BJ (cell line): ENCODE measurements around the gene PLCB2. TPM values are rescaled to one million over a fixed set of nuclear protein-coding genes. Genes with fewer than 3 reads are reported as not detected.

ENCODE experiments used
- CTCF ChIA-PET: fragments of 350-600 bp; formaldehyde crosslinking; extraction: SDS; loops from one replicate; lab custom pipeline; 2021; ENCODE audit warnings: antibody characterized with exemption, inconsistent platforms; lab: Yijun Ruan, JAX
- POLR2A ChIA-PET: fragments of 300-600 bp; sonication (Branson Sonifier 250); formaldehyde crosslinking; extraction: SDS; loops from one replicate; lab custom pipeline; 2021; ENCODE audit warnings: antibody characterized with exemption; lab: Charles Lee
- DNase-seq: peaks from one replicate; pipeline ENCODE4 v3.0.0-alpha.2; 2011; ENCODE audit warnings: low read depth
- H3K27me3 ChIP-seq: 2 replicates; pipeline ENCODE4 v1.6.0; 2011; ENCODE audit warnings: low read length; ENCODE audit not compliant: control insufficient read depth, insufficient read depth
- H3K36me3 ChIP-seq: 2 replicates; pipeline ENCODE4 v1.5.1; 2011; ENCODE audit warnings: low read length; ENCODE audit not compliant: control insufficient read depth, insufficient read depth
- H3K4me3 ChIP-seq: 2 replicates; pipeline ENCODE4 v1.5.1; 2011; ENCODE audit warnings: low read depth, mild to moderate bottlenecking, control low read depth, low read length
- polyA plus RNA-seq: library from polyadenylated mRNA; depleted of rRNA; stranded (reverse); fragments of >200 nt; gene quantifications from 2 replicates; pipeline ENCODE4 v1.2.3, GENCODE V29; 2011
- TF ChIP-seq, protein P1 (sequence below): IDR thresholded peaks from 2 replicates; pipeline ENCODE4 v1.5.1; 2011; ENCODE audit warnings: low read depth, mild to moderate bottlenecking, control low read depth, inconsistent platforms, low read length, moderate library complexity; ENCODE audit not compliant: insufficient read depth

PLCB2 gene
- polyA plus RNA-seq, 1 experiment = 0.47 TPM

GRCh38 chr15:40290918-40291574 is 16.7 kb downstream of the PLCB2 start:
- Histone ChIP-seq H3K4me3 (peak overlapping the region; percentile 27), H3K36me3 (no peaks in the 10 kb centered on the region), H3K27me3 (peaks cover 16% of the 10 kb centered on the region)
- TF ChIP-seq, protein P1, sequence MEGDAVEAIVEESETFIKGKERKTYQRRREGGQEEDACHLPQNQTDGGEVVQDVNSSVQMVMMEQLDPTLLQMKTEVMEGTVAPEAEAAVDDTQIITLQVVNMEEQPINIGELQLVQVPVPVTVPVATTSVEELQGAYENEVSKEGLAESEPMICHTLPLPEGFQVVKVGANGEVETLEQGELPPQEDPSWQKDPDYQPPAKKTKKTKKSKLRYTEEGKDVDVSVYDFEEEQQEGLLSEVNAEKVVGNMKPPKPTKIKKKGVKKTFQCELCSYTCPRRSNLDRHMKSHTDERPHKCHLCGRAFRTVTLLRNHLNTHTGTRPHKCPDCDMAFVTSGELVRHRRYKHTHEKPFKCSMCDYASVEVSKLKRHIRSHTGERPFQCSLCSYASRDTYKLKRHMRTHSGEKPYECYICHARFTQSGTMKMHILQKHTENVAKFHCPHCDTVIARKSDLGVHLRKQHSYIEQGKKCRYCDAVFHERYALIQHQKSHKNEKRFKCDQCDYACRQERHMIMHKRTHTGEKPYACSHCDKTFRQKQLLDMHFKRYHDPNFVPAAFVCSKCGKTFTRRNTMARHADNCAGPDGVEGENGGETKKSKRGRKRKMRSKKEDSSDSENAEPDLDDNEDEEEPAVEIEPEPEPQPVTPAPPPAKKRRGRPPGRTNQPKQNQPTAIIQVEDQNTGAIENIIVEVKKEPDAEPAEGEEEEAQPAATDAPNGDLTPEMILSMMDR = no peak
- ChIA-PET POLR2A (no interaction called here), CTCF (interaction anchor here (0.7 to 7.2 kb wide), 13 partner anchors 8 to 131 kb away, joined by 3 to 67 read pairs (median 4); partner anchors contain the start of genes ANKRD63 and PLCB2)
- no peak for DNase-seq

GRCh38 chr15:40290545-40290917 is 17.2 kb downstream of the PLCB2 start:
- H3K4me3 ChIP-seq = no peak overlapping the region
- CTCF ChIA-PET = interaction anchor here (0.7 to 7.2 kb wide), 9 partner anchors 11 to 132 kb away, joined by 3 to 67 read pairs (median 11); partner anchors contain the start of gene PLCB2
- TF ChIP-seq, protein P1 = no peak
- peaks cover 13% of the 10 kb centered on the region for H3K27me3 ChIP-seq
- H3K36me3 ChIP-seq = no peaks in the 10 kb centered on the region
- no peak for DNase-seq
- POLR2A ChIA-PET = no interaction called here

DNA sequence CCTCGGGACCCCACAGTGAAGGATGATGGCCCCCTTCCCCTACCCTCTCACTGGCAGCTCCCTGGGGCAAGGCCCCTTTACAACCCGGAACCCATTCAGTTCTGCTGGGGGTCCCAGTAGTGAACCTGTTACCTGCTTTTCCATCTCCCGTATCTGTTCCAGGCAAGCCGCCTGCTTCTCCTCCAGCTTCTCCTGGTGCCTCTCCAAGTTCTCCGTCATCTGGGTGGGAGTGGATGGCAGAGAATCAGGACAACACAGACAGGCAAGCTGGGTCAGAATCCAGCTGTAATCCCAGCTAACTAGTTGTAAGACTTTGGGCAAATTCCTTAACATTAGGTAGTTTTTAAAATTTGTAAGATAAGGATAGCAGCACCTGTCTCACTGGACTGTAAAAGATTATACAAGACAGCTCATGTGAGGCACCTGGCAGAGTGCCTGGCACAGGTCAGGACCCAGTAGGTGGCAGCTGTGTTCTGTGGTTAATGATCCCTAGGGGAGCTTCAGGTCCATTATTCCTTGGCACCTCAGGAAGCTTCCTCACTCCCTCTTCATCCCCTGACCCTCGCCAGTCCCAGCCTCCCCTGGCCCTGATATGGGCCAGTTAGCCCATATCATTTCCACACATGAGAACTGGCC is 18.5 kb downstream of the PLCB2 start:
- Histone ChIP-seq H3K27me3 (peaks cover 12% of the 10 kb centered on the region), H3K36me3 (no peaks in the 10 kb centered on the region), H3K4me3 (no peak overlapping the region)
- TF ChIP-seq, protein P1 = no peak
- ChIA-PET CTCF (interaction anchor here (1.2 to 7.2 kb wide), 6 partner anchors 10 to 51 kb away, joined by 3 to 67 read pairs (median 8); partner anchors contain the start of gene CCDC9B), POLR2A (no interaction called here)
- DNase-seq = no peak

DNA sequence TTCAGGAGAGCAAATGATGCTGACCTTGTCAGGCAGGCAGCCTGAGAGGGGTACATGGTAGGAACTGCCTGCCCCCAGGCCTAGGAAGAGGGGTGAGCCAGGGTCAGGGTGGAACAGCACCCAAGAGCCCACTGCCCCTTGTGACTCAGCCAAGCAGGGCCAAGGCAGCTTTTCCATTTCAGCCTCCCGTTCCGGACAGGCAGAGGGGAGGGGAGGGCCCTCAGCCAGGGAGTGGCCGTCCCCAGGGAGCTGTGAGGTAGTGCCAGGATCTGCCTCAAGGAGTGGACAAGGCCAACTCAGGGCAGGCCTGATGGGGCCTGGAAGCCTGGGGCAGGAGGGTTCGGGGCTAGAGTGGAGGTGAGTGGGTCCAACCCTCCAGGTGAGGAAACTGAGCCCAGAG is 19.8 kb downstream of the PLCB2 start:
- H3K27me3 ChIP-seq = peaks cover 22% of the 10 kb centered on the region
- H3K4me3 ChIP-seq = no peak overlapping the region
- CTCF ChIA-PET = interaction anchor here (1.0 to 7.2 kb wide), 7 partner anchors 9 to 51 kb away, joined by 3 to 67 read pairs (median 4); no protein-coding TSS in a partner anchor
- H3K36me3 ChIP-seq = no peaks in the 10 kb centered on the region
- POLR2A ChIA-PET = no interaction called here
- TF ChIP-seq, protein P1 = no peak
- no peak for DNase-seq

DNA sequence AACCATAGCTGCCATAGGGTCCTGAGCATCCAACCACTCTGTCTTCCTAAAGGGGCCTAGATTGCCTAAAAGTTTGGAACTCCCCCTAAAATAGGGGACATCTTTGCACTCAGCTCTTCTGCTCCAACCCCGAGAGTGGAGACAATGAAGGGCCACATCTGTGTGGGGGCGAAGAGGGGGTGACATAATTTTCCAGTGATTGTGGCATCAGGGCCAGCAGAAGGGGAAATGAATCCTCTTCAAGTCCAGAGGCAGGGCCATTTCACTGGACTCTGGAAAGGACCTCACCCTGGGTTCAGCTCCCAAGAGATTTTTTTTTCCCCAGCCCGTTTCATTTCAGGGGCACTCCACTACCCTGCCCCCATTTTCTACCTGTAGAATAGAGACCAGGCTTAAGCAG is 20.2 kb downstream of the PLCB2 start:
- no peak for DNase-seq

More for the DNA sequence above, 20.2 kb downstream of the PLCB2 start:
- POLR2A ChIA-PET = no interaction called here
- peaks cover 23% of the 10 kb centered on the region for H3K27me3 ChIP-seq
- TF ChIP-seq, protein P1 = no peak
- CTCF ChIA-PET = interaction anchor here (0.6 to 7.2 kb wide), 9 partner anchors 8 to 219 kb away, joined by 3 to 67 read pairs (median 3); no protein-coding TSS in a partner anchor
- no peaks in the 10 kb centered on the region for H3K36me3 ChIP-seq
- no peak overlapping the region for H3K4me3 ChIP-seq
